ENCODE data around the gene SERPINA4.

SERPINA4 gene

GRCh38 chr14:94532447-94532846 is 28.8 kb upstream of the SERPINA4 start:
- Histone ChIP-seq H3K4me1 (ENCODE audit: insufficient read depth, low read length) (no peaks in the 10 kb centered on the region), H3K4me3 (ENCODE audit: low read length) (no peak overlapping the region), H3K9ac (ENCODE audit: low read depth, low read length) (no peak overlapping the region), H3K9me3 (ENCODE audit: insufficient read depth, low read depth, low read length) (no peaks in the 10 kb centered on the region), H3K27me3 (ENCODE audit: insufficient read depth, low read length) (no peaks in the 10 kb centered on the region), H3K36me3 (ENCODE audit: insufficient read depth, low read depth, low read length) (no peaks in the 10 kb centered on the region), H3K27ac (ENCODE audit: low read length) (no peak overlapping the region)

- H3K9me3 ChIP-seq (ENCODE audit: insufficient read depth, low read depth, low read length) = no peaks in the 10 kb centered on the region
- H3K36me3 ChIP-seq (ENCODE audit: insufficient read depth, low read depth, low read length) = no peaks in the 10 kb centered on the region
- no peaks in the 10 kb centered on the region for H3K27me3 ChIP-seq (ENCODE audit: insufficient read depth, low read length)
- H3K4me3 ChIP-seq (ENCODE audit: low read length) = no peak overlapping the region
- H3K27ac ChIP-seq (ENCODE audit: low read length) = no peak overlapping the region
- H3K9ac ChIP-seq (ENCODE audit: low read depth, low read length) = no peak overlapping the region
- H3K4me1 ChIP-seq (ENCODE audit: insufficient read depth, low read length) = no peaks in the 10 kb centered on the region
These were observed 25.7 kb upstream of the SERPINA4 start for GRCh38 chr14:94535506-94535905.

GRCh38 chr14:94536836-94537235 is 24.4 kb upstream of the SERPINA4 start:
- H3K4me1 ChIP-seq (ENCODE audit: insufficient read depth, low read length) = no peaks in the 10 kb centered on the region
- H3K9me3 ChIP-seq (ENCODE audit: insufficient read depth, low read depth, low read length) = no peaks in the 10 kb centered on the region
- H3K9ac ChIP-seq (ENCODE audit: low read depth, low read length) = no peak overlapping the region
- no peak overlapping the region for H3K27ac ChIP-seq (ENCODE audit: low read length)
- H3K4me3 ChIP-seq (ENCODE audit: low read length) = no peak overlapping the region
- no peaks in the 10 kb centered on the region for H3K36me3 ChIP-seq (ENCODE audit: insufficient read depth, low read depth, low read length)
- H3K27me3 ChIP-seq (ENCODE audit: insufficient read depth, low read length) = no peaks in the 10 kb centered on the region

- no peaks in the 10 kb centered on the region for H3K9me3 ChIP-seq (ENCODE audit: insufficient read depth, low read depth, low read length)
- H3K36me3 ChIP-seq (ENCODE audit: insufficient read depth, low read depth, low read length) = no peaks in the 10 kb centered on the region
- H3K27me3 ChIP-seq (ENCODE audit: insufficient read depth, low read length) = no peaks in the 10 kb centered on the region
- no peaks in the 10 kb centered on the region for H3K4me1 ChIP-seq (ENCODE audit: insufficient read depth, low read length)
- H3K9ac ChIP-seq (ENCODE audit: low read depth, low read length) = no peak overlapping the region
- no peak overlapping the region for H3K4me3 ChIP-seq (ENCODE audit: low read length)
- no peak overlapping the region for H3K27ac ChIP-seq (ENCODE audit: low read length)
These were observed 23.0 kb upstream of the SERPINA4 start for GRCh38 chr14:94538070-94538740.

- H3K9me3 ChIP-seq (ENCODE audit: insufficient read depth, low read depth, low read length) = no peaks in the 10 kb centered on the region
- no peak overlapping the region for H3K27ac ChIP-seq (ENCODE audit: low read length)
- H3K4me1 ChIP-seq (ENCODE audit: insufficient read depth, low read length) = 0 out of 2 replicates have a peak, but pooled peaks cover 5% of the 10 kb centered on the region
- H3K4me3 ChIP-seq (ENCODE audit: low read length) = no peak overlapping the region
- no peak overlapping the region for H3K9ac ChIP-seq (ENCODE audit: low read depth, low read length)
- no peaks in the 10 kb centered on the region for H3K36me3 ChIP-seq (ENCODE audit: insufficient read depth, low read depth, low read length)
- H3K27me3 ChIP-seq (ENCODE audit: insufficient read depth, low read length) = no peaks in the 10 kb centered on the region
These were observed 22.1 kb upstream of the SERPINA4 start for GRCh38 chr14:94539181-94539580.

GRCh38 chr14:94540031-94540794 is 21.0 kb upstream of the SERPINA4 start:
- H3K4me3 ChIP-seq (ENCODE audit: low read length) = no peak overlapping the region
- peaks cover 5% of the 10 kb centered on the region; the same call in 1 of the 2 replicates for H3K4me1 ChIP-seq (ENCODE audit: insufficient read depth, low read length)
- no peaks in the 10 kb centered on the region for H3K27me3 ChIP-seq (ENCODE audit: insufficient read depth, low read length)
- H3K27ac ChIP-seq (ENCODE audit: low read length) = no peak overlapping the region
- no peaks in the 10 kb centered on the region for H3K9me3 ChIP-seq (ENCODE audit: insufficient read depth, low read depth, low read length)
- H3K9ac ChIP-seq (ENCODE audit: low read depth, low read length) = no peak overlapping the region
- H3K36me3 ChIP-seq (ENCODE audit: insufficient read depth, low read depth, low read length) = no peaks in the 10 kb centered on the region

- no peaks in the 10 kb centered on the region for H3K36me3 ChIP-seq (ENCODE audit: insufficient read depth, low read depth, low read length)
- H3K4me1 ChIP-seq (ENCODE audit: insufficient read depth, low read length) = peaks cover 5% of the 10 kb centered on the region; the same call in 1 of the 2 replicates
- H3K27ac ChIP-seq (ENCODE audit: low read length) = no peak overlapping the region
- H3K9me3 ChIP-seq (ENCODE audit: insufficient read depth, low read depth, low read length) = no peaks in the 10 kb centered on the region
- no peaks in the 10 kb centered on the region for H3K27me3 ChIP-seq (ENCODE audit: insufficient read depth, low read length)
- H3K4me3 ChIP-seq (ENCODE audit: low read length) = no peak overlapping the region
- no peak overlapping the region for H3K9ac ChIP-seq (ENCODE audit: low read depth, low read length)
These were observed 19.8 kb upstream of the SERPINA4 start for GRCh38 chr14:94541234-94541975.

GRCh38 chr14:94542111-94542810 is 19.0 kb upstream of the SERPINA4 start:
- H3K27ac ChIP-seq (ENCODE audit: low read length) = no peak overlapping the region
- no peak overlapping the region for H3K4me3 ChIP-seq (ENCODE audit: low read length)
- H3K9ac ChIP-seq (ENCODE audit: low read depth, low read length) = no peak overlapping the region
- H3K36me3 ChIP-seq (ENCODE audit: insufficient read depth, low read depth, low read length) = no peaks in the 10 kb centered on the region
- H3K27me3 ChIP-seq (ENCODE audit: insufficient read depth, low read length) = no peaks in the 10 kb centered on the region
- no peaks in the 10 kb centered on the region for H3K9me3 ChIP-seq (ENCODE audit: insufficient read depth, low read depth, low read length)
- H3K4me1 ChIP-seq (ENCODE audit: insufficient read depth, low read length) = peaks cover 5% of the 10 kb centered on the region; the same call in 1 of the 2 replicates

- Histone ChIP-seq H3K36me3 (ENCODE audit: insufficient read depth, low read depth, low read length) (no peaks in the 10 kb centered on the region), H3K4me3 (ENCODE audit: low read length) (no peak overlapping the region), H3K9ac (ENCODE audit: low read depth, low read length) (no peak overlapping the region), H3K9me3 (ENCODE audit: insufficient read depth, low read depth, low read length) (no peaks in the 10 kb centered on the region), H3K27ac (ENCODE audit: low read length) (no peak overlapping the region), H3K27me3 (ENCODE audit: insufficient read depth, low read length) (no peaks in the 10 kb centered on the region), H3K4me1 (ENCODE audit: insufficient read depth, low read length) (peaks cover 5% of the 10 kb centered on the region; the same call in 1 of the 2 replicates)
These were observed 18.3 kb upstream of the SERPINA4 start for GRCh38 chr14:94542811-94543440.

GRCh38 chr14:94543449-94544124 is 17.7 kb upstream of the SERPINA4 start:
- H3K27ac ChIP-seq (ENCODE audit: low read length) = no peak overlapping the region

More at GRCh38 chr14:94543449-94544124, 17.7 kb upstream of the SERPINA4 start:
- no peak overlapping the region for H3K9ac ChIP-seq (ENCODE audit: low read depth, low read length)
- H3K4me1 ChIP-seq (ENCODE audit: insufficient read depth, low read length) = peaks cover 5% of the 10 kb centered on the region; the same call in 1 of the 2 replicates
- no peaks in the 10 kb centered on the region for H3K27me3 ChIP-seq (ENCODE audit: insufficient read depth, low read length)
- H3K4me3 ChIP-seq (ENCODE audit: low read length) = no peak overlapping the region
- H3K36me3 ChIP-seq (ENCODE audit: insufficient read depth, low read depth, low read length) = no peaks in the 10 kb centered on the region
- H3K9me3 ChIP-seq (ENCODE audit: insufficient read depth, low read depth, low read length) = no peaks in the 10 kb centered on the region
